ENCODE data around the gene CAMK2D. TPM values are rescaled to one million over a fixed set of nuclear protein-coding genes. Genes with fewer than 3 reads are reported as not detected.

Gene CAMK2D
- total RNA-seq, 1 experiment from 2014 or later: 22.1 TPM

GRCh38 chr4:113639326-113639725 is 122.2 kb downstream of the CAMK2D start:
- H3K9me3 Mint-ChIP-seq (ENCODE audit: low read depth, unreplicated experiment): peaks cover 3% of the 10 kb centered on the region

GRCh38 chr4:113638562-113638832 is 123.0 kb downstream of the CAMK2D start:
- peaks cover 63% of the 10 kb centered on the region for H3K4me1 Mint-ChIP-seq (ENCODE audit: low read depth, unreplicated experiment)
- no peaks in the 10 kb centered on the region for H3K27me3 Mint-ChIP-seq (ENCODE audit: unreplicated experiment)
- no peak for DNase-seq
- TF ChIP-seq CTCF (IDR thresholded peaks at IDR 0.05; ENCODE audit: unreplicated experiment): no peak
- peaks cover 7% of the 10 kb centered on the region for H3K36me3 Mint-ChIP-seq (ENCODE audit: insufficient read depth, unreplicated experiment)
- H3K4me3 Mint-ChIP-seq (ENCODE audit: low read depth, unreplicated experiment): peak overlapping the region; percentile 16
- intact Hi-C loops (cut with micrococcal nuclease; ENCODE audit: unreplicated experiment): loop anchor here (5.0 kb wide), 1 partner anchor 34 kb away; no protein-coding TSS in a partner anchor
- BruUV-seq (replicated peaks): no TSS peak
- H3K27ac Mint-ChIP-seq (ENCODE audit: unreplicated experiment): peak overlapping the region; percentile 15
- peaks cover 3% of the 10 kb centered on the region for H3K9me3 Mint-ChIP-seq (ENCODE audit: low read depth, unreplicated experiment)
- CTCF ChIA-PET: no interaction called here

More at GRCh38 chr4:113639326-113639725, 122.2 kb downstream of the CAMK2D start:
- no peak for TF ChIP-seq CTCF (IDR thresholded peaks at IDR 0.05; ENCODE audit: unreplicated experiment)
- Mint-ChIP-seq H3K27ac (ENCODE audit: unreplicated experiment) (peak overlapping the region; percentile 34), H3K36me3 (ENCODE audit: insufficient read depth, unreplicated experiment) (peaks cover 7% of the 10 kb centered on the region), H3K27me3 (ENCODE audit: unreplicated experiment) (no peaks in the 10 kb centered on the region), H3K4me1 (ENCODE audit: low read depth, unreplicated experiment) (peaks cover 62% of the 10 kb centered on the region), H3K4me3 (ENCODE audit: low read depth, unreplicated experiment) (no peak overlapping the region)
- intact Hi-C loops (cut with micrococcal nuclease; ENCODE audit: unreplicated experiment): loop anchor here (5.0 kb wide), 1 partner anchor 33 kb away; no protein-coding TSS in a partner anchor
- BruUV-seq (replicated peaks): no TSS peak
- CTCF ChIA-PET: no interaction called here
- no peak for DNase-seq

- H3K27ac Mint-ChIP-seq (ENCODE audit: unreplicated experiment): peak overlapping the region; percentile 15
- intact Hi-C loops (cut with micrococcal nuclease; ENCODE audit: unreplicated experiment): loop anchor here (2.0 to 5.0 kb wide), 3 partner anchors 34 to 119 kb away; no protein-coding TSS in a partner anchor
Measured at GRCh38 chr4:113637823-113638561, 123.5 kb downstream of the CAMK2D start.

GRCh38 chr4:113637363-113637762 is 124.2 kb downstream of the CAMK2D start:
- intact Hi-C loops (cut with micrococcal nuclease; ENCODE audit: unreplicated experiment): loop anchor here (2.0 to 5.0 kb wide), 3 partner anchors 35 to 119 kb away; no protein-coding TSS in a partner anchor
- Mint-ChIP-seq H3K27me3 (ENCODE audit: unreplicated experiment) (no peaks in the 10 kb centered on the region), H3K36me3 (ENCODE audit: insufficient read depth, unreplicated experiment) (peaks cover 7% of the 10 kb centered on the region), H3K4me3 (ENCODE audit: low read depth, unreplicated experiment) (peak overlapping the region; percentile 42), H3K9me3 (ENCODE audit: low read depth, unreplicated experiment) (peaks cover 3% of the 10 kb centered on the region), H3K4me1 (ENCODE audit: low read depth, unreplicated experiment) (peaks cover 63% of the 10 kb centered on the region), H3K27ac (ENCODE audit: unreplicated experiment) (no peak overlapping the region)
- no TSS peak for BruUV-seq (replicated peaks)
- DNase-seq: no peak
- CTCF ChIA-PET: interaction anchor here (0.7 to 1.1 kb wide), 2 partner anchors 47 to 90 kb away, joined by 3 to 5 read pairs; no protein-coding TSS in a partner anchor
- no peak for TF ChIP-seq CTCF (IDR thresholded peaks at IDR 0.05; ENCODE audit: unreplicated experiment)

More at GRCh38 chr4:113637823-113638561, 123.5 kb downstream of the CAMK2D start:
- Mint-ChIP-seq H3K4me1 (ENCODE audit: low read depth, unreplicated experiment) (peaks cover 63% of the 10 kb centered on the region), H3K27me3 (ENCODE audit: unreplicated experiment) (no peaks in the 10 kb centered on the region), H3K4me3 (ENCODE audit: low read depth, unreplicated experiment) (peak overlapping the region; percentile 16), H3K36me3 (ENCODE audit: insufficient read depth, unreplicated experiment) (peaks cover 7% of the 10 kb centered on the region), H3K9me3 (ENCODE audit: low read depth, unreplicated experiment) (peaks cover 3% of the 10 kb centered on the region)
- BruUV-seq (replicated peaks): no TSS peak
- TF ChIP-seq CTCF (IDR thresholded peaks at IDR 0.05; ENCODE audit: unreplicated experiment): no peak
- CTCF ChIA-PET: interaction anchor here (0.7 to 1.1 kb wide), 2 partner anchors 47 to 90 kb away, joined by 3 to 5 read pairs; no protein-coding TSS in a partner anchor
- no peak for DNase-seq

All from Calu3 (cell line).